Stimulated activated CD4-positive, alpha-beta T cell treated with anti-CD3 and anti-CD28 coated beads, Interleukin-2, amount 100 ng/mL, for 24 hours (primary cell): ENCODE results near the gene ECEL1.

Experiments used
- DNase-seq, 2 donors: peaks; one replicate each; pipeline ENCODE4 v3.0.0-alpha.2; 2020

The ECEL1 gene

DNA sequence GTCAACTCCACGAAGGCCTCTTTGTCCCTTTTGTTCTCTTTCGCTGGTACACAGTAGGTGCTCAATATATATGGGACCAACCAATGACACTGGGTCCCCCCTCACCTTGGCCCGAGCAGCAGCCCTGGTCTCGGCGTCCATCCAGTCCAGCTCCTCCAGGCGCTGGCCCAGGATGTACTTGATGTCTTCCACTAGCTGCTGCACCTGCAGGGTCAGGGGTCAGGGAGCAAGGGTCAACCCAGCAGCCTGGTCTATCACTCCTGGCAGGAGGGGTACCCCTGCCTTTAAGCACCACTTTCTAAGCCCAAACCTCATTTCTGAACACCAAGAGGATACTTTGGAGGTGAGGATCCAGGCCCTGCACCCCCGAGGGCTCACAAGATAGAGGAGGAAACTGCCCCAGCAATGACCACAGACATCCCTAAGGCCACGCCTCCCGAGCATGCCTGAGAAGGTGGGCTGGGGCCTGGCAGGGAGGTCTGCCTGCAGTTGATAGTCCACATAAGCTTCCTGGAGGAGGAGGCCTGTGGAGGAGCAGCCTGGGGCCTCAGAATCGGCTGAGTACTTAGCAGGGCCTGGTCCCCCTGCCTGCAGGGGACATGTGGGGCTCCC is 4.2 kb downstream of the ECEL1 start:
- no peak for DNase-seq

DNA sequence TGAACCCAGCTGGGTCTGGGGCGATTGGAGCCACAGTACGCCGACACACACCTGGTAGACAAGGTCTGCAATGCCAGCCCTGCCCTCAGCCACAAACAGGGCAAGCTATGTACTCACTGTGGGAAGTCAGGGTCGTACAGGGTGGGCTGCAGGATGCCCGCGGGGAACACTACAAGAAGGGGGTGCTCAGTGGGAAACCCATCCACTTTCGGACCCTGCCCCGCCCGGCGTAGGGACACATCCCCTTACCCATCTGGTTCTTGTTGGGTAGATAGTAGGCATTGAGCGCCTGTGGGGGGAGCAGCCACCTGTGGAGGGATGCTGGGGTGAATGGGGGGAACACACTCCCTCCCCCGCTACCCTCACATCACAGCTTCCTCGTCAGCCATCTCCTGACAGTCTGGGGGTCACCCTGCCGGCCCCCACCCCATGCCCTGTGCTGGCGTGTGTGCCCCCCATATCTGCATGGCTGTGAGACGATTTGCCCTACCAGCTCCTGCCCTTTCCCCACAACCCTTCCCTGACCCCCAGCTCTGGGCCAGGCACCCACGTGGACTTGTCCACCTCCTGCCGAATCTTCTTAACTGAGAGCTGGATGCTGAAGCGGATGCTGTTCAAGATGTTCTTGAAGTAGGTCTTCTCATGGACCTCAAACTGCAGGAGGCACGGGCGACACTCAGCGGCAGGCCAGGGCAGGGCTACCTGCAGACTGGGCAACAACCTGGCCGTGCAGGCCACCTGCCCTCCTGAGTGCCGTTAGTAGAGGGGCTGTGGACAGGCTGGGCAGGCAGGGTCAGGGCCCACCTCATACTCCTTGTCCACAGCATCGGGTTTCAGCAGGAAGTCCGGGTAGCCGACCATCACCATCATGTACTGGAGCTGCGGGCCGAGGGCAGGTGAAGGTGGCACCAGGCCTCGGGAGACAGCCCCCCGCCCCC is 5.1 kb downstream of the ECEL1 start:
- no peak for DNase-seq

DNA sequence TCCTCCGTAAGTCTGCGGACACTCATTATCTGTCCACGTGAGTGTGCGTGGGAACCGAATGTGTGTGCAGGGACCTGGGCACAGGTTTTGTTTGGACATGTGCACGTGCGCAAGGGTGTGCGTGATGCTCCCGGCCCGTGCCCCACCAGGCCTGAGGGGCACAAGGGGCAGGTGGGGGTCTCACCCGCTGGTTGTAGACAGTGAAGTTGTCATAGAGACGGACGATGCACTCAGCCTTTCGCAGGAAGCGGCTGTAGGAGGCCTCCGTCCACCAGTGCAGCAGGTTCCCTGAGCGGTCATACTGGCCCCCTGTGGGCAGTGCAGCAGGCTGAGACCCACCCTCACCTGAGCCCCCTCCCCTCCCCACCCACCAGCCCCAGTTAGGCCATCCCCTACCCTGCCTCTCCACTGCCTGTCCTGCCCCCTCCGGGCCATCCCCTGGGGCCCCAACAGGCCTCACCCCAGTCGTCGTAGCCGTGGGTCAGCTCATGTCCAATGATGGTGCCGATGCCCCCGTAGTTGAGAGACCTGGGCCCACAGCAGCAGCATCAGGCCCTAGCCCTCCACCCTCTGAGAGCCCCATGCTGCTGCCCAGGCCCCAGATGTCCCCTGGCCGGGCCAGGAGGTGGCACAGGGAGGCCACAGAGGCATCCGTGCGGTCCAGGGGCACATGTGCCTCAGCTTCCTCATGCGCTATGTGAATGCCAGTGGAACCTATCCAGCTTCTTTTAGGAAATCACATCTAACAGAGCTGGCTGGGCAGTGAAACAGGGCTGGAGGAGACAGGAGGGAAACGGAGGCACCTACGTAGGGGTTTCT is 6.1 kb downstream of the ECEL1 start:
- DNase-seq = no peak

DNA sequence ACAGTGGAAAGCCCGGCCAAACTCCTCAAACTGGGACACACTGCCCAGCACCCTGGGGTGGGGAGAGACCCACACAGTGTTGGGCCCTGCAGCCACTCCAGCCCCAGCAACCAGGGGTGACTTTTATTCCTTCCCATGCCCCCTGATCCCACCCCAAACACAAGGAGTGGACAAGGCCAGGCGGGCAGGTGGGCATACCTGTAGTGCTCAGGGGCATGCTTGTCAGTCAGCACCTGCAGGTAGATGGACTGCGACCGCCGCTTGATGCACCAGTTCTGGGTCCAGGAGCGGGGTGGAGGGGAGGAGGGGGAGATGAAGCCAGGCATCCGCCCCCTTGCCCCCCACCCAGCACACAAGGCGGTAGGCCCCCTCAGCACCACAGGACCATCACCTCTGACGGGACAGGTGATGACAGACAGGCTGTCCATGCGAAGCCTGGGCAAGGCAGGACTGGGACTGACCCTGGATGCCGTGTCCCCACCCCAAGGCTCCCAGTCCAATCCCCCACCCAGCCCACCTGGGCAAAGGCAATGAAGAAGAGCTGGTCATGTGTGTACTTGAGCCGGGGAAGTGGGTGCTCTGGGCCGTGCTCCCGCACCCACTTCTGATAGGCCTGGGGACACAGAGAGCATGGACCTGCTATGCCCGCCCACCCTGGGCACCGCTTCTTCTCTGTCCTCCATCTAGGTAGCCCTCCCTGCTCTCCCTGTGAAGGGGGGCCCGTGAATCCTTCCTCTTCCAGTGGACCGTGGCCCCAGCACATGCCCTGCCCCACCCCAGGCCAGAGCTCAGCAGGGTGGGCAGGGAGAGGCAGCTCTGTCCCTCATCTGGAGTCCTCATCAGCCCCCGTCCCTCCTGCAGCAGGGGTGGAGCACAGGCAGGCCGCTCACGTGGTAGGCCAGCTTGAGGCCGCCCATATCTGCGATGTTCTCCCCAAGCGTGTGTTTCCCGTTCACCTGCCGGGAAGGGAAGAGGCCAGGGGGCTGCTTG is 7.1 kb downstream of the ECEL1 start:
- DNase-seq = no peak

DNA sequence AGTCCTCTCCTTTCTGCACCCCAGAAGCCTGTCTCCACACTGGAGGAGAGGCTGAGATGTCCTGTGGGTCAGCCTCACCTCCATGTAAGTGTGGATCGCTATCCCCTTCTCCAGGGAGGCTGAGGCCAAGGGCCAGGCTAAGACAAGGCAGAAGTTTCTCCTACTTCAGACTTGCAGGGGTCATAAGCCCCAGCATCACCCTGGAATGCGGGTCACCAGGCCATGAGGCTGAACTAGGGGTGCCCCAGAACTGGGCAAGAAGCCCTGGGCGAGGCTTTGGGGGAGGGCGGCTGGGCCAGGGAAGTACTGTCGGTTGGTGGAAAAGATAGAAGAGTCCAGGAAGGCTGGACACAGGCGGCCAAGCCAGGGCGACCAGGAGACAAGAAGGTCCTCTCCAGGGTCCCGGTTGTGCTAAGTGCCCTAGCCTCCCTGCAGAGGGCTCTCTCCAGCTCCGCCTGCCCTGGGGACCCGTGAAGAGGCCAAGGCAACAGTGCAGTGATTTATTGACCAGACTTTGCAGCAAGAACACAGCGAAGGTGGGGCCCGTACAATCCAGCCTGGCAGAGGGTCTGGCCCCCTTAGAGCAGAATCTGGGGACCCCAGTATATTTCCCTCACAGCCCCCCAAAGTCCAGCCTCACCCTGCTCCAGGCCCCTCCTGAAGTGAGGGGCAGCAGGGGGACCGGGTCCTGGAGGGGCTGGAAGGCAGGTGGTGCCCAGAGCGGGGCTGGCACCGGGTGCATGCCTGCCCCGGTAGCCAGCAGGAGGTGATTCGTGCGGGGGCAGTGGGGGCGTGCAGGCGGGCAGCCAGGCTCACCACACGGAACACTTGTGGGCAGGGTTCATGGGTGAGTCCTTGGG is 8.1 kb downstream of the ECEL1 start:
- no peak for DNase-seq

DNA sequence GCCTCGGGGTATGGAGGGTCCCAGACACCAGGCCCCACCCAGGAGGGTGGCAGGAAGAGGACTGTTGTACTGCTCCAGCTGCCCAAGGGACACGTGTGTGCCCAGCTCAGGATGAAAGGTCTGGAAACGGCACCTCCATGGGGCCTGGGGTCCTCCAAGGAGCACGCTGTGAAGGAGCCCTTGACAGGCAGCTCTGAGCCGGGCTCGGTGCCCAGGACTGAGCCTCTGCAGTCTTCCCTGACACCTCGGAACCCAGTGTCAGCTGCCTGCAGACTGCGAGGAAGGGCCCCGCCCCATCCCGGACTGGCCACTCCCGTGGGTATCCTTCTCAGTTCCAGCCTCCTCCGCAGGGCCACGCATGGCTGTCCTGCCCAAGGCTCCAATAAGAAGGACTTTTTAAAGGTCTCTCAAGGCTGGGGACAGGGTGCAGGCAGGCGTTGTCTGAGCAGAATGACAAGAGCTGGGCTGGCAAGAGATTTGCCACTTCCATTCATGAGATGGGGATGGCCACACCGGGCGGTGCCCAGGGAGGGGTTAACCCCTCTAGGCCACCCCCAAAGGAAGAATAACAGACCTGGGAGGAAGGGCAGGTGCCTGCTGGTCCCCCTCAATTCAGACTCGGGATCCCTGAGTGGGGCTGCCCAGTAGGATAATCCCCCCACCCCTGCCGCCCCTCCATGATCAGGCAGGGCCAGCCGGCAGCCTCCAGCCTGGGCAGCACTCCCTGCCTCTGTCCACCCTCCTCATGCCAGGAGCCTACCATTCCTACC is 8.9 kb downstream of the ECEL1 start:
- no peak for DNase-seq

DNA sequence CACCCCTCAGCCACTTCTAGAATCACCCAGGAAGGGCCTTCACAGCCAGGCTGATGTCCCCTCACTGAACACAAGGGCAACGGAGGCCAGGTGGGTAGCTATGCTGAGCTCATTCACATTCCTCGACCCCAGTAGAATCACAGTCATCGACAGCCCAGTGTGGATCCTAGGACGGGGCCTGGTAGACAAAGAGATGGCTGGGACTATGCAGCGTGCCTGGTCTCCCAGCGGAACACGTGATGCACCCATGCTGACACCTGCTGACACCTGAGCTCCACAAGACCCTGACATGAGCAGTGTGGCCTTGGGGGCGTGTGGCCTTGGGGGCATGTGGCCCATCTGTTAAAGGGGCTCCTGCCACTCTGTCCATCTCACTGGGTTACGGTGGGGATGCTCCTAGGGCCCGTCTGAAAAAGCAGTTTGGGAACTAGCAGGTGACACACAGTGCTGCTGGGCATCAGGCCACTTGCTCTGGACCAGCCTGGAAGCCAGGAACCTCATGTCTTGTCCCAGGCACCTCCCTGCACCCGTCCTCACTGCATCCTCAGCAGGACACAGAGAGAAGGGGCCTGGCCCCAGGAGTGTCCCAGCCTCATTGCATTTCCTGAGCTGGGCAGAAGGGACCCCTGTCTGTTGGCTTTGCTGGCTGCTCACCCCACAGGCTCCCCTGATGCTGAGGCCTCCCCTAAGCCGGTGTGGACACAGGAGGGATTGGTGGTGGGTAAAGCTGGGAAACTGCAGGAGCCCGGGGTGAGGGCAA is 9.7 kb downstream of the ECEL1 start:
- DNase-seq = no peak

DNA sequence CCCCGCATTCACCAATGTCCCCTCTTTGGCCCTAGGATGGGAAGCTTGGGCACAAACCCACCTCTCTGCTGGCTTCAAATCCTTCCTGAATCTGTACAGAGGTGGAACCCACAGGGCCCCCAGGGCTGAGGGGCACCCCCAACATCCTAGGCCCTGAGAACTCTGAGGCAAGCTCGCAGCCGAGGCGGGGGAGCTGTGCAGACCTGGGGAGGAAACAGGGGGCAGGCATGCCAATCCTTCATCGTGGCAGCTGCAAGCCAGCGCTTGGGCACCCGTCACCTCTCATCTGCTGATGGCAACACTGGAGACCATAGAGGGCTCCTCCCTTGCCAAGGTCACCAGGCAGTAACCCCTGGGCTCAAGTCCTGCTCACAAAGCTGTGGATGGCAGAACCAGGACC is 10.8 kb downstream of the ECEL1 start:
- DNase-seq = no peak

DNA sequence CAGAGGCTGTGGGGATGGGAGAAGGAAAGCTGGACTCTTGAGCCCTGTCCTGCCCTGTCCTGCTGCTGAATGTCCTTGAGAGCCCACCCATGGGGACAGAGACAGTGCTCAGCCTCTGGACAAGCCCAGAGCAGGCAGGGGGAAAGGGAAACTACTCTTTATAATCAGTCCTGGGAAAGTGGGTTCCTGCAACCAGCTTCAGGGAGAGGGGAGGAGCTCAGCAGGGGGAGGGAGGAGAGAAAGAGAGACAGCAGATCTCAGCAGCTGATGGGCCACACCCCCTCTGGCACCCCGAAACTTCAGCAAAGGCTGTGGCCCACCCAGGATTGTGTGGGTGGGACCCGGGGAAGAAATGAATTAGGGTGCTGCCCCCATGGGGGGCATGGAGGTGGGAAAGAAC is 11.6 kb downstream of the ECEL1 start:
- DNase-seq = no peak

DNA sequence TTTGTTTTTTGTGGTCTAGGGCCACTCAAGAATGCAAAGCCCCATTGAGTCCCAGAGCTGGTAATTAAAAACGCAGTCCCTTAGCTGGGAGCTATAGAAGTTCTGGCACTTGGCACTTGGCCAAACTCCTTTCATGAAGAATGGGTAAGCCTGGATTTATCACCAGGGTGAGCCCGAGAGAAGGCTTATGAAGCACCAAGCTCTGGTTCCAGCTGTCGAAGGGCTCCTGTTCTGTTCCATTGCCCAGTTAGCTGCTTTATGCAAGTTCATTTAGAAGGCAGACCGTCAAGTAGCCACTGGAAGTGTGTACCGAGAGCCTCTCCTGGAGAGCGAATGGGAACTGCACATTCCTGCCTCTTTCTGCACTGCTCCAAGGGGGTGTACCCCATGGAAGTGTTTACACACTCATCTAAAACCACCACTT is 14.2 kb downstream of the ECEL1 start:
- DNase-seq = no peak

DNA sequence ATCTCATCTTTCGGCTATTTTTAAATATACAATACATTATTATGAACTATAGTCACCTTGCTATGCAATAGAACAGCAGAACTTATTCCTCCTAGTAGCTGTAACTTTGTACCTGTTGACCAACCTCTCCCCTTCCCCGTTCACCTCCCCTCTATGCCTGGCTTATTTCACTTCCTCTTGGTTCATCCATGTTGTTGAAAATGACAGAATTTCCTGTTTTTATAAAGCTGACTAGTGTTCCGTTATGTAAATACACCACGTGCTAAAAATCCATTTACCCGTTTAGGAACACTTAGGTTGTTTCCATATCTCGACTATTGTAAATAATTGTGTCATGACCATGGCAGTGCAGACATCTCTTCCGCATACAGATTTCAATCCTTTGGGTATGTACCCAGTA is 21.4 kb downstream of the ECEL1 start:
- no peak for DNase-seq

DNA sequence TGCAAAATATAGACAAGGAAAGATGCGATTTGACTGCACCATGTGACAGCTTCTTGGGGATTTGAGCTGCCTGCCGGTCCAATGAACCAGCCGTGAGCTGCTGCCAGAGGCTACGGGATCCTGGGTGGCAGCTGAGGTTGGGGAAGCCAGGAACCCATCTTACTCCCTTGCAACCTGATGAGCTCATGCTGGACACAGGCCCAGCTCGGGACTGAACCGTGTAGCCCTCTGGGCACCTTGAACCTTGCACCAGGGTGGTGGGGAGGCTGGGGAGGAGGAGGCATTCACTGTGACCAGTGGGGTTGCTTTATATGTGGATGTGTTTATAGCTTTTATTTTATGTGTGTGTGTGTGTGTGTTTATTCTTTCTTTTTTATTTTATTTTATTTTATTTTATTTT is 22.6 kb downstream of the ECEL1 start:
- DNase-seq = no peak

DNA sequence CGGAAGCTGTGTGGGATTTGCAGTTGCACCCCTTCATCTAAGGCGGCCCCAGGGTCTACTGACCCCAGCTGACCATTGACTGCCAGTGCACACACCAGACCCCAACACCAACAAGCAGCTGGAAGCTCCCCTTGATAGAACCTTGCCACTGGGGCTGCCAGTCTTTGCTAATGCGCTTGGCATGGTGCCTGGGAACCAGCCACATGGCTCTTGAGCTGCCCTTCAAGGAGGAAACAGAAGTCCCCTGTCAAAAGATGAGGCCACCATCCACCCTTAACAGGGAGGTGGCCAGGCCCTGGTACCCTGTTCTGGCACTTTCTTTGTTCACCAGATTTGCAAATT is 23.1 kb downstream of the ECEL1 start:
- no peak for DNase-seq

DNA sequence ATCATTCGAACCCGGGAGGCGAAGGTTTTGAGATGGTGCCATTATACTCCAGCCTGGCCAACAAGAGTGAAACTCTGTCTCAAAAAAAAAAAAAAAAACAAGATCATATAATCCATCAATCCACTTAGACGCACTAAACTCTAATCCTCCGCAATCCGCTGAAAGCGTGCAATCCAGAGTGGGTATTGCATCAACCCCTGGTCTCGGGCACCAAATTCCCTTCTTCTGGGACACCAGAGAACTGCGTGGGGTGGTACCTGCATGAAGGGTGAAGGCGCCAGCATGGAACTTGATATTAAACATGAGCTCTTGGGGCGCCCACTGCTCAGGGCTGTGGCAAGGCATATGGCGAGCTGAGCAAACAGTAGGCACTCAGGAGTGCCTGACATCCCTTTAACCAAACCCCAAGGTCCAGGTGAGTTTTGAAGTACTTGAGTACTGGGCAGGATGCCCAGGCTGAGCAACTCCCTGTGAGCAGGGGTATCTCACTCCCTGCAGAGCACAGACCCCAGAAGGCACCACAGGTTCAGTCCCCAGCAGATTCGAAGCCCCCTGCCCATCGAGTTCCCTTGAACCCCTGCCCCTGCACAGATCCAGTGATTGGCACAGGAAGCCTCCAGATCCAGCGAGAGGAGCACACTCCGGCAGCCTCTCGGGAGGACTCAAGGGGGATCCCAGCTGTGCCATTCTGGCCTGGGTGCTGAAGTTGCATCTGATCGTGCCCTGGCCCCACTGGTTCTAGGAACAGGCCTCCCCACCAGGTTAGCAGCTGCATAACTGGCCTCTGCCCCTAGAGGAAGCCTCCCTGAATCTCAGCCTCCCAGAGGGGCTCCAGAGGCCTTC is 23.7 kb downstream of the ECEL1 start:
- no peak for DNase-seq

DNA sequence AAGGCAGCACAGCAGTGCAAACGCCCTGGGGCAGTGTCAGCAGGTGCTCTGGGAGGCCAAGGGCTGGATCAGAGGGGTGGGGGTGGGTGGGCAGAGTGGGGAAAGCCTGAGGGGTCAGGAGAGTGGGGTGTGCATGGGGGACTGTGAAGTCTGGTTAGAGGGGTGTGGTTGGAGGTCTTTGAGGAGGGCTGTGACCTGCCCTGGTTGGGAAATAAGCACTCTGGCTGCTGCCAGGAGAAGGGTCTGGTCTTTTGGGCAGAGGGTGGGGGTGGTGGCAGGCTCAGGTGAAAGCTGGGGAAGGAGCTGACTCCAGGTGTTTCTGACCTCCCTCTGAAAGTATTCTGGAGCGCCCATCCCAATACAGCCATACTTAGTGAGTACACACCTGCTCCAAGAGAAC is 27.5 kb downstream of the ECEL1 start:
- no peak for DNase-seq

DNA sequence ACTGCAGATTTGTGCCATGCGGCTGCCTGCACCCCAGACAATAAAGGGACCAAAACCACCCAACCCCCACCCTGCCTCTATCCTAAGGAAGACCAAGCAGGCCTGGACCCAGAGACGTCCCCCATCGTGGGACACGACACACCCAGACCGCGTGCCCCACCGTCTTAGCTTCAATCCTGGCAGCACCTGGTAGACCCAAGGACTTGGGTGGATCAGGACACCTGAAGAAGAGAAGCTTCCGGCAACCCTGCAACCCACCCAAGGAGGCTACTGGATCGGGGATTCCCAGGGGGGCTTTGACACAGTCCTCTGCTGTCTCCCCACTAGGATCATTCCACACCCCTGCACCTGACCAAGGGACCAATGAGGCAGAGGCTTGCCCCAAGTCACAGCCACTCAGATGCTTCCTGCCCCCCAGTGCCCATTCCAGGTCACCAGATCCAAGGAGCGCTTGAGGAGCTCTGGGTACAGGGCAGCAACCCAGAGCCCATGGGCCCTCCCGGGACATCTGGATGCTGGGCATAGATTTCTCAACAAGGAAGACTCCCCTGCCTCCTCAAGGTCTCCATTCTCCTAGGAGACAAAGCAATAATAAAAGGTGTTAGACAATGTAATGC is 28.1 kb downstream of the ECEL1 start:
- no peak for DNase-seq

DNA sequence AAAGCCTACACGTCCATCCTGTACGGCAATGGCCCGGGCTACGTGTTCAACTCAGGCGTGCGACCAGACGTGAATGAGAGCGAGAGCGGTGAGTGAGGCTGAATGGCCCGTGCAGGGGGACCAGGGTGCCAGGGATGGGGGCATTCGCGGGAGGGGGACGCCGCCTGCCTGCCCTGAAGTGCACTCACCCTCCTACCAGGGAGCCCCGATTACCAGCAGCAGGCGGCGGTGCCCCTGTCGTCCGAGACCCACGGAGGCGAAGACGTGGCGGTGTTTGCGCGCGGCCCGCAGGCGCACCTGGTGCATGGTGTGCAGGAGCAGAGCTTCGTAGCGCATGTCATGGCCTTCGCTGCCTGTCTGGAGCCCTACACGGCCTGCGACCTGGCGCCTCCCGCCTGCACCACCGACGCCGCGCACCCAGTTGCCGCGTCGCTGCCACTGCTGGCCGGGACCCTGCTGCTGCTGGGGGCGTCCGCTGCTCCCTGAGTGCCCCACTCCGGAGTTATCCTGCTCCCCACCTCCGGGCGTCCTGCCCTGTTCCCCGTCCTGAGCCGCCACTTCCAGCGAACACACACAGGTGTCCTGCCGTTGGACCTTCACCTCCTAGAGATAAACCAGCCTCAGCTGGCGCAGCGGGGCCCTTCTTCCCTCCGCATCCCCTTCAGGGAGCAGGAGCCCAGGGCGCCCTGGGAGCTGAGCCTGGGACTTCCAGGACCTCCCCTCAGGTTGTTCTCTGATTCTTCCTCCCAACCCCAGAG is 28.8 kb downstream of the ECEL1 start:
- no peak for DNase-seq
